NCI-H1105 (cell line): ENCODE data around the gene CORO2B.
A peak's percentile ranks its signal among the peaks of the same experiment; 100 is the strongest.

Experiments
- DNase-seq: peaks from one replicate; lab custom pipeline; 2025; lab: John Stamatoyannopoulos, UW

Gene CORO2B

GRCh38 chr15:68578980-68579935 lies at the start of gene CORO2B:
TSS of gene CORO2B (plus strand) at chr15:68578993. CDS start at chr15:68579263, 270 bp downstream.
- peak; percentile 90 for DNase-seq

GRCh38 chr15:68531387-68532179 lies 47.2 kb upstream of the CORO2B start:
- no peak for DNase-seq

- no peak for DNase-seq
These were observed 42.3 kb upstream of the CORO2B start for GRCh38 chr15:68536331-68537095.

- no peak for DNase-seq
These were observed 41.7 kb upstream of the CORO2B start for GRCh38 chr15:68537097-68537496.

GRCh38 chr15:68537506-68537905 lies 41.3 kb upstream of the CORO2B start:
- no peak for DNase-seq

- no peak for DNase-seq
These were observed 40.5 kb upstream of the CORO2B start for GRCh38 chr15:68538311-68538710.

GRCh38 chr15:68541743-68542142 lies 37.0 kb upstream of the CORO2B start:
- DNase-seq, result no peak

- DNase-seq, result no peak
These were observed 36.4 kb upstream of the CORO2B start for GRCh38 chr15:68542348-68542747.

GRCh38 chr15:68542771-68543164 lies 36.0 kb upstream of the CORO2B start:
- DNase-seq, result no peak

- no peak for DNase-seq
These were observed 35.4 kb upstream of the CORO2B start for GRCh38 chr15:68543165-68544008.

GRCh38 chr15:68546318-68546717 lies 32.5 kb upstream of the CORO2B start:
- DNase-seq, result no peak

GRCh38 chr15:68548364-68548763 lies 30.4 kb upstream of the CORO2B start:
- no peak for DNase-seq

- DNase-seq, result no peak
These were observed 28.8 kb upstream of the CORO2B start for GRCh38 chr15:68550004-68550403.

GRCh38 chr15:68550498-68551295 lies 28.1 kb upstream of the CORO2B start:
- peak; percentile 72 for DNase-seq

- DNase-seq, result no peak
These were observed 27.5 kb upstream of the CORO2B start for GRCh38 chr15:68551296-68551635.

- DNase-seq, result no peak
These were observed 26.4 kb upstream of the CORO2B start for GRCh38 chr15:68552344-68552743.

- DNase-seq, result no peak
These were observed 26.0 kb upstream of the CORO2B start for GRCh38 chr15:68552773-68553172.

GRCh38 chr15:68553314-68553993 lies 25.3 kb upstream of the CORO2B start:
- DNase-seq, result no peak

GRCh38 chr15:68553994-68554720 lies 24.6 kb upstream of the CORO2B start:
- peak; percentile 82 for DNase-seq
